GM12878 (cell line): ENCODE measurements around the gene ARHGAP12. TPM values are rescaled to one million over a fixed set of nuclear protein-coding genes. Genes with fewer than 3 reads are reported as not detected.

ENCODE experiments used
- ATAC-seq: fragments of 200-7000 bp; cut with Tn5 transposase; 3 replicates; pipeline ENCODE4 v1.9.1; 2020; ENCODE audit warnings: mild to moderate bottlenecking, moderate library complexity
- BruUV-seq: library from RNA; stranded (reverse); fragments of 400-500 nt; replicated peaks from 2 replicates; lab custom pipeline; 2021; lab: Mats Ljungman, UMichigan
- CTCF ChIA-PET: fragments of 300-600 bp; sonication (Branson Sonifier 250); formaldehyde crosslinking; extraction: SDS; loops from one replicate; lab custom pipeline; 2021; ENCODE audit warnings: inconsistent platforms; lab: Yijun Ruan, JAX
- POLR2A ChIA-PET: fragments of 350-600 bp; formaldehyde crosslinking; extraction: SDS; loops from one replicate; lab custom pipeline; 2021; ENCODE audit warnings: inconsistent platforms; lab: Charles Lee
- RAD21 ChIA-PET: fragments of 300-600 bp; sonication (Branson Sonifier 250); formaldehyde crosslinking; loops from one replicate; lab custom pipeline; 2023; ENCODE audit warnings: antibody characterized with exemption; ENCODE audit not compliant: unreplicated experiment; lab: Charles Lee
- SMC1A ChIA-PET: fragments of 300-600 bp; sonication (Branson Sonifier 250); formaldehyde crosslinking; loops from one replicate; lab custom pipeline; 2023; ENCODE audit not compliant: unreplicated experiment, uncharacterized antibody; lab: Charles Lee
- DNase-seq: peaks from one replicate; pipeline ENCODE4 v3.0.0-alpha.2; 2011; ENCODE audit warnings: low read depth, low spot score
- FAIRE-seq: peaks from 3 replicates; lab custom pipeline; 2011; peaks lifted over from hg19 to GRCh38; lab: Jason Lieb, UNC
- H2AFZ ChIP-seq: 2 replicates; pipeline ENCODE4 v1.6.0; 2011; ENCODE audit warnings: low read depth, low read length, control low read depth; ENCODE audit not compliant: control insufficient read depth
- H3K27ac ChIP-seq: 2 replicates; pipeline ENCODE4 v1.5.1; 2011; ENCODE audit warnings: control low read depth; ENCODE audit not compliant: control insufficient read depth, insufficient read depth
- H3K27me3 ChIP-seq, 2 experiments: replicated peaks in 1 of 2; 2 replicates each; pipeline versions ENCODE4 v1.6.0 to v1.6.1; 2011; ENCODE audit warnings: low read length in 1 of 2; ENCODE audit not compliant: control insufficient read depth in 2 of 2, insufficient read depth in 2 of 2
- H3K36me3 ChIP-seq, 2 experiments: 2 replicates each; pipeline ENCODE4 v1.5.1; 2011; ENCODE audit warnings: low read length in 1 of 2; ENCODE audit not compliant: control insufficient read depth in 2 of 2, insufficient read depth in 2 of 2
- H3K4me1 ChIP-seq: 2 replicates; pipeline ENCODE4 v1.6.1; 2011; ENCODE audit warnings: mild to moderate bottlenecking, low read length, moderate library complexity, mixed read lengths; ENCODE audit not compliant: control insufficient read depth, insufficient read depth
- H3K4me2 ChIP-seq: 2 replicates; pipeline ENCODE4 v1.6.0; 2011; ENCODE audit warnings: control low read depth; ENCODE audit not compliant: control insufficient read depth, insufficient read depth
- H3K4me3 ChIP-seq: fragments of 200-600 bp; sonication (generic); 2 replicates; pipeline ENCODE4 v1.5.1; 2016
- H3K79me2 ChIP-seq: 2 replicates; pipeline ENCODE4 v1.6.0; 2011; ENCODE audit warnings: low read length; ENCODE audit not compliant: control insufficient read depth, insufficient read depth
- H3K9ac ChIP-seq: 2 replicates; pipeline ENCODE4 v1.8.0; 2011; ENCODE audit warnings: low read length, control low read depth, mixed read lengths; ENCODE audit not compliant: control insufficient read depth, insufficient read depth
- H3K9me3 ChIP-seq: replicated peaks from 3 replicates; pipeline ENCODE4 v1.5.1; 2011; ENCODE audit warnings: mild to moderate bottlenecking, low read length; ENCODE audit not compliant: control insufficient read depth, insufficient read depth
- H4K20me1 ChIP-seq: 2 replicates; pipeline ENCODE4 v1.6.0; 2011; ENCODE audit not compliant: control insufficient read depth, insufficient read depth
- CHD2 ChIP-seq: IDR thresholded peaks from 2 replicates; pipeline ENCODE4 v1.6.1; 2011; ENCODE audit warnings: low read depth, low read length, improper control_type of control experiment, borderline replicate concordance
- CREM ChIP-seq: IDR thresholded peaks from 2 replicates; pipeline ENCODE4 v1.6.1; 2014; ENCODE audit warnings: antibody characterized with exemption, low read depth
- HDAC6 ChIP-seq: fragments of 200-600 bp; sonication (generic); IDR thresholded peaks from one replicate; pipeline ENCODE4 v1.8.0; 2017; ENCODE audit warnings: antibody characterized with exemption; ENCODE audit not compliant: unreplicated experiment
- MLLT1 ChIP-seq: fragments of 450-650 bp; IDR thresholded peaks from 2 replicates; pipeline ENCODE4 v1.6.1; 2016; ENCODE audit warnings: mild to moderate bottlenecking
- NR2C1 ChIP-seq: fragments of 450-650 bp; IDR thresholded peaks from 2 replicates; pipeline ENCODE4 v1.6.1; 2017; ENCODE audit warnings: antibody characterized with exemption, mild to moderate bottlenecking, moderate library complexity
- TBL1XR1 ChIP-seq: IDR thresholded peaks from 2 replicates; pipeline ENCODE4 v1.6.1; 2012; ENCODE audit warnings: low read depth, low read length, improper control_type of control experiment
- ZBED1 ChIP-seq: IDR thresholded peaks from 2 replicates; pipeline ENCODE4 v1.6.1; 2016; ENCODE audit warnings: borderline replicate concordance
- ZBTB40 ChIP-seq: fragments of 450-650 bp; IDR thresholded peaks from 2 replicates; pipeline ENCODE4 v1.6.1; 2016; ENCODE audit warnings: mild to moderate bottlenecking, moderate library complexity, borderline replicate concordance
- WGBS: methylation state at CpG from one replicate; pipeline ENCODE4 v1.1.6; 2016; ENCODE audit warnings: low lambda C conversion rate; ENCODE audit not compliant: insufficient replicate concordance, insufficient coverage; ENCODE audit errors: missing lambda C conversion rate; 5-methylcytosine and 5-hydroxymethylcytosine counted together
- in situ Hi-C: fragments of 300-500 bp; cut with MboI; formaldehyde crosslinking; loops from 9 replicates; pipeline ENCODE4 v1.14.3; 2018; ENCODE audit warnings: mixed read lengths
- intact Hi-C: fragments of 100-400 bp; cut with micrococcal nuclease; formaldehyde crosslinking; loops from one replicate; pipeline ENCODE4 v1.14.2; 2022; ENCODE audit not compliant: unreplicated experiment
- polyA plus RNA-seq, 11 experiments: library from polyadenylated mRNA; depleted of rRNA in 4 of 11; unstranded in 6 of 11; stranded (reverse) in 5 of 11; fragments of >200 nt; fragmentation: Nextera tagmentation in 4 of 11; fragmentation: Illumina TruSeq in 1 of 11; extraction: Ambion mirVana in 4 of 11; extraction: Trizol in 1 of 11; gene quantifications; 1 replicate in 1 of 11; 2 replicates in 10 of 11; pipeline versions ENCODE4 v1.2.1 to v1.2.3, GENCODE V29; 2011 to 2016; ENCODE audit warnings: inconsistent platforms in 2 of 11, missing spikeins in 2 of 11, low read depth in 1 of 11
- total RNA-seq, 4 experiments: library from RNA; depleted of rRNA in 3 of 4; stranded (reverse); fragments of >200 nt in 3 of 4; fragmentation: Illumina TruSeq in 1 of 4; extraction: Trizol in 1 of 4; gene quantifications; 2 replicates each; pipeline versions ENCODE4 v1.2.1 to v1.2.3, GENCODE V29; 2013 to 2021

ARHGAP12 gene
- total and polyA plus RNA-seq, 10 of the 15 experiments (the other 5 are each of a cell fraction or from before 2014, with no cell fraction given) = 5.4 to 15.6 (median 8.5) TPM

GRCh38 chr10:31765541-31765940 lies 163.1 kb downstream of the ARHGAP12 start:
- Histone ChIP-seq H3K9ac (no peak overlapping the region), H3K4me2 (no peak overlapping the region), H3K4me1 (no peaks in the 10 kb centered on the region), H4K20me1 (no peaks in the 10 kb centered on the region), H3K36me3 (no peaks in the 10 kb centered on the region), H3K27me3 (no peaks in the 10 kb centered on the region), H3K27ac (no peak overlapping the region), H2AFZ (no peak overlapping the region), H3K9me3 (no peaks in the 10 kb centered on the region; the same call in 2 of the 3 replicates), H3K79me2 (no peaks in the 10 kb centered on the region), H3K4me3 (no peak overlapping the region)
- no peak for TF ChIP-seq ZBED1
- TF ChIP-seq TBL1XR1 = no peak
- no peak for TF ChIP-seq ZBTB40
- no peak for TF ChIP-seq NR2C1
- TF ChIP-seq MLLT1 = no peak
- no peak for TF ChIP-seq CREM
- TF ChIP-seq HDAC6 = no peak
- no peak for TF ChIP-seq CHD2
- ChIA-PET POLR2A (no interaction called here), CTCF (no interaction called here), SMC1A (no interaction called here), RAD21 (no interaction called here)
- intact Hi-C loops = no loop called here
- in situ Hi-C loops = no loop called here
- FAIRE-seq (no peak), ATAC-seq (no peak), DNase-seq (no peak)
- BruUV-seq = no TSS peak
- WGBS = 61% methylated on average over 9 of the region's 9 CpGs
